C1 segment of cervical spinal cord (tissue), 14 donors: ENCODE data around the gene NSD1.
A peak's percentile ranks its signal among the peaks of the same experiment; 100 is the strongest.
"Not testable (repeated sequence)": the region's sequence is repeated elsewhere in the genome, so short reads cannot be mapped to it uniquely, and the experiment has no call there.

ENCODE experiments used
- DNase-seq, 14 donors: peaks; one replicate each; lab custom pipeline; 2025; lab: John Stamatoyannopoulos, UW

Gene NSD1

DNA sequence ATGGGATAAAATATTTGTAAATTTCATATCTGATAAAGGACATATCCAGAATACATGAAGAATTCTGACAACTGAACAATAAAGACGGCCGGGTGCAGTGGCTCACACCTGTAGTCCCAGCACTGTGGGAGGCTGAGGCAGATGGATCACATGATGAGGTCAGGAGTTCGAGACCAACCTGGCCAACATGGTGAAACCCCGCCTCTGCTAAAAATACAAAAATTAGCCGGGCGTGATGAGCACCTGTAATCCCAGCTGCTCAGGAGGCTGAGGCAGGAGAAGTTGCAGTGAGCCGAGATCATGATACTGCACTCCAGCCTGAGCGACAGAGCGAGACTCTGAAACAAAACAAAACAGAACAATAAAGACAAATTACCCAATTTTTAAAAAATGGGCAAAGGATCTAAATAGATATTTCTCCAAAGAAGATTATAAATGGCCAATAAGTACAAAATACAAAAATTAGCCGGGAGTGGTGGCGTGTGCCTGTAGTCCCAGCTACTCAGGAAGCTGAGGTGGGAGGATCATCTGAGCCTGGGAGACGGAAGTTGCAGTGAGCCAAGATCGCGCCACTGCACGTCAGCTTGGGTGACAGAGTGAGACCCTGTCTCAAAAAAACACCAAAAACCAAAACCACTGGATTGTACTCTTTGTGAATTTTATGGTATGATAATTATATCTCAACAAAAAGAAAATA lies 9.6 kb upstream of the NSD1 start:
- DNase-seq: no peak

DNA sequence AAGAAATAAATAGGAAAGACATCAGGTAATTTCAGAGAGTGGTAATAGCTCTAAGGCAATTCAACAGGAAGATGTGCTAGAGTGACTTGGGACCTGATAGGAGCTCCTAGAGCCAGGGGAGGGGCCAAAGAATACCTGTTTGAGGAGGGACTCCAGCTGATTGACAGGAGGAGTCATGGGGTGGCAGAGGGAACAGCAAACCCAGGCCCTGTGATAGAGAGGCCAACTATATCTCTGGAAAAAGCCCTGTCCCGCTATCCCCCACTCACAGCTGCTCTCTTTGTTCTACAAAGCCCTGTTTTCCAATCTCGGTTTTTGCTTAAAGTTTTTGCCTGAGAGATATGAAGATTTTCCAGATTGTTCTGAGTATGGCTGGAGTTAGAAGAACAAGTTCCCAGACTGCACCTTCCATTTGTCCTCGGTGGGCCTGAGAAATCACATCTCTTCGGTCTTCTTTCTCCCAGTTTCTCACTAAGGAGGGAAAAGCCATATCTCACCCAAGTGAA lies 9.0 kb upstream of the NSD1 start:
- no peak for DNase-seq

DNA sequence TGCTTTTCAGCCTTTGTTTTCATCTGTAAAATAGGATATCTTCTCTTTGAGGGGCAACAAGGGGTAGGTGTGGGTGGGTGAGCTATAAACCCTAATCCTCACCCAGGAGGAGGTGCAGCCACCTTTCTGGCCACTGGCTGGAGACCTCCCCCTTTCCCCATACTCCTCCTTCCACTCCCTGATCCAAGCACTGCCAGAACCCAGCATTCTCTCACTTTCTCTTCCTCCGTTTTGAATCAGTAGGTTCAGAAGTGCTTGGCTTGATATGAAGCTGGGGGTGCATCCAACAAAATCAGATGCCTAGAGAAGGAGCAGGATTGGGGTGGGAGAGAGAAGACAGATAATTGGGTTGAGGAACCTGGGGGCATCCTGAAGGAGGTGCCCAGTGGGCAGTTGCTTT lies 6.8 kb upstream of the NSD1 start:
- no peak for DNase-seq

DNA sequence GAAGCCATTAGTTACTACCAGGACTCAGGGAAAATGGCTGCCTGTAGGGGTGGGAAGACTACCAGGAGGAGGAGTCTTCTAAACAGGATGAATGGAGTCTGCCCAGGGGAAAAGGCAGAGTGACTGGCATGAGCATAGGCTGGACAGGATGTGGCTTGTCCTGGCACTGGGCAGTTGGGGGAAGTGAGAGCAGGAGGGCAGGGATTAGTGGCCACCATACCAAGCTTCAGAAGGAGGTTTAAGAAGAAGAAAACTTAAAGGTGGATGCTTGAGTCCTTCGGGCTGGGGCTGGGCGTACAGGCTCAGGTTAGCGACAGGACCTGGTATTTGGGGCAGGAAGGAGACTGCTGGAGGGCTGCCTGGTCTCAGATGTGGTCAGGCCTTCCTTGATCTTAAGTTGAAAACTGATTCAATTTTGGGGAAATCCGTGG lies 5.0 kb upstream of the NSD1 start:
- peak in 2 of 14 donors; percentile 6 to 17 for DNase-seq

DNA sequence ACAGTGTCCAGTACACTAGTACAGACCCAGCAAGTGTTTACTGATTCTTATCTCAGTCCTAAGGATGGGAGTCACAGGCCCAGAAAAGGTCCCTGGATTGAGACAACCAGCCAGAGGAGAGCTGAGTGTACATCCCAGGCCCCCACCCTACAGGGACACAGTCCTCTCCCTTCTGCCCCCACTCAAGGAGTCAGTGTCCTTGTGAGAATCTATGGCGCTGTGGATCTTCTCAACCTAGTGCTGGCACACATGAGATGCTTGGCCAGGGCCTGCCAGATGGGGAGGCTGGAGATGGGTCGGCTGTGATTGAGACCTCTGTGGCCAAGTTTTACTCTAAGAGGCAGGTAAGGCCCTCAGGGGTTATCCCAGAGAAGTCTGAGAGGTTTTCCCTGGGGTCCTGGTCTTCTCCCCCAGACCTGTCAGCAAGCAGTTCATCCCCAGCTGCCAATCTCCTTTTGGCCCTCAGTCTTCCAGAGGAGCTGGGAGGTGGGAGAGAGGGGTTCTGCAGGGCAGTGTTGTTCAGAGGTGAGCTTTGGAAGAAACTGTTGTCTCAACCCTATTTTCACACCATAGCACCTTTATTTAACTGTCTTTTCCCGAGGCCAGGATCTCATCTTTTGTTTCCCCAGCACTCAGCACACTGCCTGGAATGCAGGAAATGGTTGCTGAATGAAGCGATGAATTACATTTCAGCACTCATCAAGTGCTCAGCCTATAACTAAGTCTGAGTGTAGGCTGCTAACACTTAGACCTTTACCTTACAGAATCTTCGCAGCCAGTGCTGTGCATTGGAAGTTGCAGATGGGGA lies 3.2 kb upstream of the NSD1 start:
- no peak for DNase-seq

DNA sequence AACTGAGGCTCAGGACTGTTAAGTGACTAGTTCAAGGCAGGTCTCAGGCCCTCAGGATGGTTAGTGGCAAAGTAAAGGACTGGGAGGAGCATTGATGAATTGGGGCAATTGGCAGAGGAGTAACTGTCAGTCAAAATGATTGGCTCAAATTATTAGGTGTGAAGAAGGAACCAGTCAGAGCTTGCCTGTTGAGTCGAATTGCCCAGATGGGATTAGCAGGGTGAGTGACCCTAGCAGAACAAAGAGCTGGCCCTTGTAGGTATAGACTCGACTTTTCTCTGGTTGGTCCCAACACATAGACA lies 2.6 kb upstream of the NSD1 start:
- DNase-seq: no peak

DNA sequence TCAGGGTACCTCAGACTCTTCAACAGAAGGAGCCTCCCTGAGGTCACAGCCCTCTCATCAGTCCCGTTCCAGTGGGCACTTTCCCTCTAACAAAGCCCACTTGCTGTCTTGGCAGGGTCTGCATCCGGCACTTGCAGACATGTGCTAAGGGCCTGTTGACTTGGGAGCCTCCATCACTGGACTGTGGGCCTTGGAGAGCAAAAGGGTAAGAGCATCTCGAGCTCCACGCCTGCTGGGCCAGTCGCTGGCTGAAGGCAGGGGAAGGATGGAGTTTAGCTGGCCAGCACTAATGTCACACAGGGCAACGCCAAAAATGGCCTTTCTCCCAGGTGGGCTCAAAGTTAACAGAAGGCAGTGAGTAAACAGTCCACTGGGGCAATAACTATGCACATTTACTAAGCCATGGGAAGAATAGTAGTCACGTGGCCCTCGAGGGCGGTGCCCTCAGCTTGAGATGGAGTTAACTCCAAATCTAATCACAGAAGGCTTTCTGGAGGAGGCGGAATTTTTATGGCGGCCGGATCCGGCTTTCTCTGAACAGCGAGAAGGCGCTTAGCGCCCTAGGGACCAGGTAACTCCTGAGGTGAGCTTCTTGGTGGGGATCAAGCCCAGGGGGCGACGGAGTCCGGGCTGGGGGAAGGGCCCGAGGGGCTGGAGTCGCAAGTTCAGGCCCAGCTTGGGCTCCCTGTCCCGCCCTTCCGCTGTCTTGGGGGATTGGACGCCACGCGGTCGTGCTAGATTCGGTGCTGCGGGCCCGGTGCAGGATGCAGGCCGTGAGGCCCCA lies 2.0 kb upstream of the NSD1 start:
- peak in 1 of 14 donors; percentile 50 for DNase-seq

DNA sequence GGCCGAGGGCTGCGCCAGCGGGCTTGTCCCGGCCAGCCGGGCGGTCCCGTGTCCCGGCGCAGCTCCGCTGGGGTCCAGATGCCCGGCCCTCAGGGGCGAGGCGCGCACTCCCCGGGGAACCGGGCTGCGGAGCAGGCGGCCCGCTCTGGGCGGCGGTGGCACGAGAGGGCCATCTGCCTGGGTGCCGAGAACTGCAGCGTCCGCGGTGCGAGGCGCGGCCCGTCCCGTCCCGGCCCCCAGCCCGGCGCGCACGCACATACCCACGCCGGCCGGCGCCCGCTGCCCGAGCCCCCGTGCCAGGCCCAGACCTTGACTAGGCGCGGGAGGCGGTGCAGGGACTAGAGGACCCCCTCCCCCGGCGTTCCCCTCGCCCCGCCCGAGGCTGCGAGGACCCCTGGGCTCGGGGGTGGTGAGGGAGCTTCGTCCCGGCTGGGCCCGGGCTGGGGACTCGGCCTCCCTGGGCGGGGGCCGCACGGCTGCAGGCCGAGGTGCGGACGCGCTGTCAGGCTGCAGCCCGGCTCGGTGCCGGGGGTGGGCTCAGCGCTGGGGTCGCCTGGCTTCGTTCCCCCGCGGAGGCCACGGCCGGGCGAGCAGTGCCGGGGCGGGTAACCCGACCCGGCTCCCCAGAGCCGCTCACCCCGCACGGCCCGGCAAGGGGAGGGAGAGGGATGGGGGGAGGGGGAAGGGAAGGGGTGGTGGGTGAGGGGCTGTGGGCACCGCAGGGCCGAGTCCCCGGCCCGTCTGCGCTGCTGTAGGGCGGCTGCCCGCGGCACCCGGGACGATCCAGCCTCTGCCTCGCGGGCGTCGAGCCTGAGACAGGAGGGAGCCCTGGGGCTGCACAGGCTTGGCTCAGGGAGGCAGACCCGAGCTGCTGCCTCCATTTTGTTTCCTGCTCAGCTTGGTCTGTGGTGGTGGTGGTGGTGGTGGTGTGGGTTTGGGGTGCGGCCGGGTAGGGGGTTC lies 1.2 kb upstream of the NSD1 start:
- DNase-seq: peak in 12 of 14 donors; percentile 65 to 86 (median 77)

DNA sequence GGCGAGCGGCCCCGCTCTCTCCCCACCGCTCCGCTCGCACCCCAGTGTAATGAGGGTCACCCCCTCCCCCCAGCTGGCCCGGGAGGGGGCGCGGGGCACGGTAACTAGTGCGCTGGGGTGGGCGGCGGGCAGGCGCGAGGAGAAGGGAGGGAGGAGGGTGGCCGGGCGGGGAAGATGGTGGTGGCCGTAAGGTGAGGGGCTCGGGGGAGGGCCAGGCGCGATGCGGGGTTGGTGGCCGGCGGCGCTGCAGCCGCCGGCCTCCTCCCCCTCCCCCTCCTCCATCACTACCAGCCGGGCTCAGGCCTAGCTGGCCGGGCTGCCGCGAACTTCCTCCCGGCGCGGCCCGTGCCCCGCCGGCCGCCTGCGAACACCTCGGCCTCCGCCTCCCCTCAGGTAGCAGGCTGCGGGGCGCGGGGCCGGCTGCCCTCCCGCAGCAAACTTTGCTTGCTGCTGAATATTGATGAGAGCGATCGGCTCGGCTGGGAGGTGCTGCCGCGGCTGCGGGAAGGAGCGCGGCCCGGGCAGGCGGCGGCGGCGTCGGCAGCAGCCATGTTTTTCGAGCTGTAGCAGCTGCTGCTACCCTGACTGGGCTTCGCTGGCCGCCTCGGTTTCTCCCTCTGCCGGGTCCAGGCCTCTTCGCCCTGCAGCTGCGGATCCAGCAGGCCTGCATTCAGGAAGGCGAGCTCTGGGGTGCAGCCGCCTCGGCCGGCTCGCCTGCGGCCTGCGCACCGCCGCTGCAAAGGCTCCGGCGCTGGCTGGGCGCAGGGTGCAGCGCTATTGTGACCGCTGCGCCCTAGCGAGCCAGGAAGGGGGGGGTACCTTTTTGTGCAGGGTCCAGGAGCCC lies 502 bp downstream of the NSD1 start:
- peak in 12 of 14 donors; percentile 50 to 85 (median 66) for DNase-seq

DNA sequence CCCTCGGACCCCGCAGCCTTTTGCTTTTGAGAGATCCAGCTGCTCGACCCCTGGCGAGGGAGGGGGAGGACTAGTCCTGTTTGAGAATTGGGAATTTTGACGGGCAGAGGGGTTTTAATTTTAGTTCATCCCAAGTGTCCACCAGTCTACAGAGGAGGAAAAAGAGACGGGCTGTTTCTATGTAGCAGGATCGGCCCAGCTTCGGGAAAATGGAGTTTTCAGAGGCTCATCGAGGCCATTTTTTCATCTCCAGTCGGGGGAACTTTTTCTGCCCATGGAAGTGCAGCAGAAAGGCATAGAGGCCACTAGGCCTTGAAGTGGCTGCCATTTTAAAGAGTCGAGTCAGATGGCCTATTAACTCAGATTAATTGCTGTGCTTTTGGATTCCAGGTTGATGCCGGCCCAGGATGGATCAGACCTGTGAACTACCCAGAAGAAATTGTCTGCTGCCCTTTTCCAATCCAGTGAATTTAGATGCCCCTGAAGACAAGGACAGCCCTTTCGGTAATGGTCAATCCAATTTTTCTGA lies 1.2 kb downstream of the NSD1 start:
- DNase-seq: no peak

DNA sequence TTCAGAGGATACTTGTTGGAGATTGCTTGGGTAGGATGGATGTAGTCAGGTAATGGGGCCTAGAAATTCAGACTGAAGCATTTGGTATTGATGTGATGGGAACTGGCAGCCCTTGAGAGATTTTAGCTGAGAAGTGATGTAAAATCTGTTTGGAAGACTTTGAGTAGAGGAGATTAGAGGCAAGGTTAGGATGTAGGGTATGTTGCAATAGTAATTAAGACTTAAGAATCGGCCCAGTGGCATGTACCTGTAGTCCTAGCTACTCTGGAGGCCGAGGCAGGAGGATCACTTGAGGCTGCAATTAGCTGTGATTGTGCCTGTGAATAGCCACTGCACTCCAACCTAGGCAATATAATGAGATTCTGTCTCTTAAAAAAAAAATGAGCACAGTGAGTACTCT lies 6.7 kb downstream of the NSD1 start:
- DNase-seq: no peak

DNA sequence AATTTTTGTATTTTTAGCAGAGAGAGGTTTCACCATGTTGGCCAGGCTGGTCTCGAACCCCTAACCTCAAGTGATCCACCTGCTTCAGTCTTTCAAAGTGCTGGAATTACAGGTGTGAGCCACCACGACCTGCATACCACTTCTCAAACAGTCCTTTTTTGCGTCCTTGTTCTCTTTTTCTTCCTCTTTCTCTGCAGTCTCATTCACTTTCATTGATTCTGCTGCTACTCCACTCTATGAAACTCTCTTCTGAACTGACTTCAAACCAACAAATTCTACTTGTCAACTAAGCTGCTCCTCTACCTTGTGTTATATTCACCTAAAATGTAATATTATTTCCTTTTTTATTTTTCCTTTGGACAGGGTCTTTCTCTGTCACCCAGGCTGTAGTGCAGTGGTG lies 7.9 kb downstream of the NSD1 start:
- no peak for DNase-seq

DNA sequence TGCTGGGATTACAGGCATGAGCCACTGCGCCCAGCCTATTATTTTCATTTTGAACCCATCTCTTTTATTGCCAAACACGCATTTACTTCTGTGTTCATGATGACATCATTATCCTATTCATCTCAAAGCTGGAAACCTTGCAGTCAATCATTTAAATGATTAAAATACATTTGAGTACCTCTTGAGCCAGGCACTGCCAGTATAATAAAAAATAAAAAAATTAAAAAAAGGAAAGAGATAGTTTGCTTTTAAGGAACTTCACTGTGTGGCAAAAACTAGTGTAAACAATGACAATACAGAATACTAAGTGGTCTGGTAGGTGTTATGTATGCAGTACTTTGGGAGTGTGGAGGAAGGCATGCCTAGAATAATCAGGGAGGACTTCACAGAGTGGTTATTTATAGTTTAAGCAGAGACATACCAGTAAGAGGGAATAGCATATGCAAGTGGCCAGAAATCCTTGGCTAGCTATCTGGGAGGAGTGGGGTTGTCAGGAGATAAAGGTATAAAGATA lies 8.6 kb downstream of the NSD1 start:
- no peak for DNase-seq

DNA sequence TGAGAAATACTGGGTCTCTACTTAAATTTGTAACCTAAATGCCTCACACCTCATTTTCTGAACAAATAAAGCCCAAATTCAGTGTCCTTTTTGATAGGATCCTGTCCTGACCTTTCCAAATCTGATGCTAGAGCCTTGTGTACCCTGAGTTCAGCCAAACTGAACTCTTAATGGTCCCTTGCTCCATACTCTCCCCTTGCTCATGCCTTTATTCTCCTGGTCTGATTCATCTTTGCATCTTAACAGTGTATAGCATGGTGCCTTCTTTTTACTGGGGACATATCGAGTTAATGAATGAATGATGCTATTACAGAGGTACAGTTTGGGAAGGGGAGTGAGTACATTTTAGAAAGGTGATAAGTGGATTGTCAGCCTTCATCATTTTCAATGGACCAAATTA lies 9.2 kb downstream of the NSD1 start:
- DNase-seq: no peak

DNA sequence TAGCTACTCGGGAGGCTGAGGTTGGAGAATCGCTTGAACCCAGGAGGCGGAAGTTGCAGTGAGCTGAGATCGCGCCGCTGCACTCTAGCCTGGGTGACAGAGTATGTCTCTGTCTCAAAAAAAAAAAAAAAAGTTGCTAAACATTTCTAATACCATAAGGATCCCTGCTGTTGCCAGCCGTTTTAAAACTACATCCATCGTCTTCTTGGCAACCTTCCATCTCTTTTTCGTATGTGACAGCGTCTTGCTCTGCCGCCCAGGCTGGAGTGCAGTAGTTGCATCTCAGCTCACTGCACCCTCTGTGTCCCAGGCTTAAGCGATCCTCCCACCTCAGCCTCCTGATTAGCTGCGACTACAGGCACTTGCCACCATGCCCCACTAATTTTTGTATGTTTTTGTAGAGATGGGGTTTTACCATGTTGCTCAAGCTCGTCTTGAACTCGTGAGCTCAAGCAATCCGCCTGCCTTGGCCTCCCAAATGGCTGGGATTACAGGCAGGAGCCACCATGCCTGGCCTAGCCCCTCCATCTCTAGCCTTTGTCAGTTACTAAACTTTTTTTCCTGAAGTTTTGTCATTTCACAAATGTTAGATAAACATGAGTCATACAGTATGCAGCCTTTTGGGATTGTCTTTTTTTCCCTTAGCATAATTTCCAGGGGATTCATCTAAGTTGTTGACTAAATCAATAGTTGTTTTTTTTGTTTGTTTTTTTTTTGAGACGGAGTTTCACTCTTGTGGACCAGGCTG lies 13.5 kb downstream of the NSD1 start:
- DNase-seq: no peak

DNA sequence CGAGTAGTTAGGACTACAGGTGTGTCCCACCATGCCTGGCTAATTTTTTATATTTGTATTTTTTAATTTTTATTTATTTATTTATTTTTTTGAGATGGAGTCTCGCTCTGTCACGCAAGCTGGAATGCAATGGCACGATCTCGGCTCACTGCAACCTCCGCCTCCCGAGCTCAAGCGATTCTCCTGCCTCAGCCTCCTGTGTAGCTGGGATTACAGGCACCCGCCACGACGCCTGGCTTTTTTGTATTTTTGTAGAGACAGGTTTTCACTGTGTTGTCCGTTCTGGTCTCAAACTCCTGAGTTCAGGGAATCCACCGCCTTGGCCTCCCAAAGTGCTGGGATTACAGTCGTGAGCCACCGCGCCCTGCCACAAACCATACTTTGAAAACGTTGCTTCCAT lies 16.5 kb downstream of the NSD1 start:
- not testable (repeated sequence) for DNase-seq

DNA sequence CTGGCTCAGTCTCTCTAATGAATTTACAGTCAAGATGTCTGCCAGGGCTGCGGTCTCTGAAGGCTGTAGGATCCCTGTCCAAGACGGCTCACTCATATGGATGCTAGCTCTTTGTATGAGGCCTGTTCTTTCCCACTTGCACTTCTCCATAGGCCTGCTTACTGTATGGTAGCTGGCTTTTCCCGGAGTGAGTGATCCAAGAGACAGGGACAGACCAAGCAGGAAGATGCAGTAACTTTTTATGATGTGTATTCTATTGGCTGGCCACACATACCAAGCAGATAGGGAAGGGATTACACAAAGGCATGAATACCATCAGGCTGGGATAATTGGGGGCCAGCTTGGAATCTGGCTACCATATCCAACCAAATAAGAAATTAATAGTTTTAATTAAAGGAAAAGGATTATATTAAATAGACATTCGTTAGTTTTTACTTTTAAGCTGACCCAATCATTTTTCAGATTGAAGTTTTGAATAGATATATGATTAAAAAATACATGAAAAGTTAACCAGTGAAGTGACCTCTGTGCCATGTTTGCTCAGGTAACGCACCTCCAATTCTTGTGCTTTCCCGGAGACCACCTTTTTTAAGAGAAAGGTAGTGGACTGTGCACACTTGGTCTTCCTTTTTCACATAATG lies 20.6 kb downstream of the NSD1 start:
- no peak for DNase-seq

DNA sequence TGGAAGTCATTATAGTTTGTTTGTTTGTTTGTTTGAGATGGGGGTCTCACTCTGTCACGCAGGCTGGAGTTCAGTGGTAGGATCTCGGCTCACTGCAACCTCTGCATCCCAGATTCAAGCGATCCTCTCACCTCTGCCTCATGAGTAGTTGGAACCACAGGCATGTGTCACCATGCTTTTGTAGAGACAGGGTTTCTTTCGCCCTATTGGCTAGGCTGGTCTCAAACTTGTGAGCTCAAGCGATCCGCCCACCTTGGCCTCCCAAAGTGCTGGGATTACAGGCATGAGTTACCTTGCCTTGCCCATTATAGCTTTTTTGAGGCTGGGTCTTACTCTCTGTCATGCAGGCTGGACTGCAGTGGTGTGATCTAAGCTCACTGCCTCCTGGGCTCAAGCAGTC lies 28.8 kb downstream of the NSD1 start:
- no peak for DNase-seq

DNA sequence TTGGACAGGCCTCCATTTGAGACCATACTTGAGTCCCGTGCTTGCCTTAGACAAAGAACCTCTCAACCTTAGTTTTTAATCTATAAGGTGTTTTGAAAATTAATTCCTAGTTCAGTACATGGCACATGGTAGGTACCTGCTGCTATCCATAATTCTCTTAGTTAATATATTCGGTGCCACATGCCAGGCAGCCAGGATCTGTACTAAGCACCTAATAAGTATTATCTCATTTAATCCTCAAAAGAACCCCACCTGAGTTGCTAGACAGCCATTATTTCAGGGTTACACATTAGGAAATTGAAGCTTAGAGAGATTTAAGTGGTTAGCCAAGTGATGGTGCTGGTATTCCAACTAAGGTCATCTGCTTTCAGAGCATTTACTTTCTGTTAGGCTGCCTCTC lies 29.9 kb downstream of the NSD1 start:
- DNase-seq: no peak
